Esophagus squamous epithelium (tissue), 5 donors: ENCODE results near the gene TMEM100. TPM values are rescaled to one million over a fixed set of nuclear protein-coding genes. Genes with fewer than 3 reads are reported as not detected.

Source experiments
- DNase-seq: peaks from one replicate; lab custom pipeline; 2025; lab: John Stamatoyannopoulos, UW
- H3K27ac ChIP-seq, 4 donors: fragments of 200-600 bp; sonication (generic); one replicate each; pipeline ENCODE4 v1.5.1; 2016 to 2019; ENCODE audit warnings: mild to moderate bottlenecking in 1 of 4
- H3K27me3 ChIP-seq, 4 donors: fragments of 200-600 bp; sonication (generic); 1 replicate in 3 of 4; 2 replicates in 1 of 4; pipeline versions ENCODE4 v1.5.1 to v1.6.0; 2017 to 2021; ENCODE audit warnings: antibody characterized with exemption in 1 of 4
- H3K36me3 ChIP-seq, 3 donors: fragments of 200-600 bp; sonication (generic); one replicate each; pipeline ENCODE4 v1.5.1; 2016 to 2019
- H3K4me1 ChIP-seq, 3 donors: fragments of 200-600 bp; sonication (generic); one replicate each; pipeline ENCODE4 v1.5.1; 2017 to 2019
- H3K4me3 ChIP-seq, 4 donors: fragments of 200-600 bp; sonication (generic); 1 replicate in 3 of 4; 2 replicates in 1 of 4; pipeline ENCODE4 v1.5.1; 2016 to 2019; ENCODE audit warnings: mild to moderate bottlenecking in 2 of 4, moderate library complexity in 1 of 4
- H3K9me3 ChIP-seq, 3 donors: fragments of 200-600 bp; sonication (generic); one replicate each; pipeline ENCODE4 v1.5.1; 2016 to 2019
- POLR2A ChIP-seq, 4 donors: fragments of 450-650 bp; IDR thresholded peaks; one replicate each; pipeline ENCODE4 v1.6.1; 2017; ENCODE audit warnings: antibody characterized with exemption in 4 of 4, mild to moderate bottlenecking in 4 of 4, moderate library complexity in 3 of 4
- WGBS, 2 donors: methylation state at CpG; one replicate each; pipeline ENCODE4 v1.1.5; 2018; 5-methylcytosine and 5-hydroxymethylcytosine counted together
- intact Hi-C: fragments of 100-400 bp; cut with DNase I; formaldehyde crosslinking; loops from one replicate; pipeline ENCODE4 v1.15.0; 2022
- total RNA-seq, 4 donors: library from RNA; depleted of rRNA; stranded (reverse); fragments of >200 nt; gene quantifications; one replicate each; pipeline ENCODE4 v1.1.0, GENCODE V29; 2016
- TF ChIP-seq, protein P1 (sequence below), 6 experiments: fragments of 450-650 bp in 4 of 6; fragments of 200-600 bp in 2 of 6; sonication (generic) in 2 of 6; IDR thresholded peaks; one replicate each; pipeline ENCODE4 v1.5.1; 2016 to 2019; ENCODE audit warnings: antibody characterized with exemption in 6 of 6, mild to moderate bottlenecking in 4 of 6, moderate library complexity in 4 of 6
- donor health status: DM: yes; HTN: yes; CAD: no.

The TMEM100 gene
- total RNA-seq, 4 donors from 2014 or later = 1.1 to 7.8 (median 3.1) TPM; not detected in 1

DNA sequence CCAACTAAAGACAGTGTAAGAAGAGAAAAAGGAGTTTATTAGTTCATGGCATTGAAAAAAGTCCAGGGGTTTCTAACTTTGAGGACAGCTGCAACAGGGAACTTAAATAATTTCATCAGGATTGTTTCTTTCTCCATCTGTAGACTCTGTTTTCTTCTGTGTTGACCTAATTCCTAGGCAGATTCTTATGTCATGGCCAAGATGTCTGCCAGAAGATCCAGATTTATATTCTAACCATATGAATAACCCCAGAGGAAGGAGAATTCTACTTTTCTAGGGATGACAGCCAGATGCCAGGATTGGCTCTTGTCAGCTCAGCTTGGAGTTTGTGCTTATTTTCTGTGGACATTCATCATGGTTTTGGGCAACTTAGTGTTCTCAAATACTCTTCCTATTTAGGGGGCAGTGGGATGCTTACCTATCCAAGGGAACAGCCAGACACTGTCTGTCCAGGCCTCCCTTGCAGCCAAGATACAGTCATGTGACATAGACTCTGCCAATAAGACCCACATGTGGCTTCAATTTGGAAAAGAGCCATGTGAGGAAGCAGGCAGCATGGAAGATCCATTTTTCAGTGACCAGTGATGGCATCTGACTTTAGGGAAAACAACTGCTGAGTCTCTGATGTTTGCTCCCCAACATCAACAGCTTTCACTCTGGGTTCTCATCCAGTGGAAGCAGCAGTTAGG, 46.4 kb upstream of the TMEM100 start:
- intact Hi-C loops = no loop called here
- TF ChIP-seq POLR2A (IDR thresholded peaks at IDR 0.05) = no peak
- TF ChIP-seq, protein P1, sequence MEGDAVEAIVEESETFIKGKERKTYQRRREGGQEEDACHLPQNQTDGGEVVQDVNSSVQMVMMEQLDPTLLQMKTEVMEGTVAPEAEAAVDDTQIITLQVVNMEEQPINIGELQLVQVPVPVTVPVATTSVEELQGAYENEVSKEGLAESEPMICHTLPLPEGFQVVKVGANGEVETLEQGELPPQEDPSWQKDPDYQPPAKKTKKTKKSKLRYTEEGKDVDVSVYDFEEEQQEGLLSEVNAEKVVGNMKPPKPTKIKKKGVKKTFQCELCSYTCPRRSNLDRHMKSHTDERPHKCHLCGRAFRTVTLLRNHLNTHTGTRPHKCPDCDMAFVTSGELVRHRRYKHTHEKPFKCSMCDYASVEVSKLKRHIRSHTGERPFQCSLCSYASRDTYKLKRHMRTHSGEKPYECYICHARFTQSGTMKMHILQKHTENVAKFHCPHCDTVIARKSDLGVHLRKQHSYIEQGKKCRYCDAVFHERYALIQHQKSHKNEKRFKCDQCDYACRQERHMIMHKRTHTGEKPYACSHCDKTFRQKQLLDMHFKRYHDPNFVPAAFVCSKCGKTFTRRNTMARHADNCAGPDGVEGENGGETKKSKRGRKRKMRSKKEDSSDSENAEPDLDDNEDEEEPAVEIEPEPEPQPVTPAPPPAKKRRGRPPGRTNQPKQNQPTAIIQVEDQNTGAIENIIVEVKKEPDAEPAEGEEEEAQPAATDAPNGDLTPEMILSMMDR (IDR thresholded peaks at IDR 0.05) = no peak
- Histone ChIP-seq H3K36me3 (peaks cover 0 to 54% (median 4%) of the 10 kb centered on the region in 3 donors), H3K4me1 (peaks cover 0 to 17% (median 11%) of the 10 kb centered on the region in 3 donors), H3K27ac (peak overlapping the region in 3 of 4 donors; percentile 24 to 76 (median 63)), H3K27me3 (no peaks in the 10 kb centered on the region), H3K4me3 (no peak overlapping the region), H3K9me3 (no peaks in the 10 kb centered on the region)
- DNase-seq = no peak

DNA sequence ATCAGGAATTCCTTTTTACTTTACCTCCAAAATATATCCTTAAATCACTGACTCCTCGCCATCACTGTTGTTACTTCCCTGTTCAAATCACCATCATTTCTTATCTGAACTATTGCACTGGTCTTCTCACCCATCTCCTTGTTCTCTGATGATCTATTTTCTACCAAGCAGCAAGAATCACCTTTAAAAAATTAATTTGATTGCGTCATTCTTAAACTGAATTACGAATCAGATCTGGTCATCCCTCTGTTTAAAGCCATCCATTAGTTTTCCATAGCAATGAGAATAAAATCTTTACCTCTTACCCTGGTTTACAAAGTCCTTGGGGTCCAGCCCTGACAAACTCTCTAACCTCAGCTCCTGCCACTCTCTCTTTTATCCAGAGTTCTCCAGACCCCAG, 42.8 kb upstream of the TMEM100 start:
- H3K27me3 ChIP-seq = no peaks in the 10 kb centered on the region
- TF ChIP-seq, protein P1 (IDR thresholded peaks at IDR 0.05) = no peak
- TF ChIP-seq POLR2A (IDR thresholded peaks at IDR 0.05) = no peak
- WGBS, 2 donors = 92 to 93% methylated on average over 3 of the region's 3 CpGs
- H3K4me3 ChIP-seq = no peak overlapping the region
- H3K4me1 ChIP-seq = peaks cover 0 to 18% (median 11%) of the 10 kb centered on the region in 3 donors
- peaks cover 0 to 21% (median 0%) of the 10 kb centered on the region in 3 donors for H3K36me3 ChIP-seq
- no peak for DNase-seq
- intact Hi-C loops = no loop called here
- no peak overlapping the region for H3K27ac ChIP-seq
- no peaks in the 10 kb centered on the region for H3K9me3 ChIP-seq

DNA sequence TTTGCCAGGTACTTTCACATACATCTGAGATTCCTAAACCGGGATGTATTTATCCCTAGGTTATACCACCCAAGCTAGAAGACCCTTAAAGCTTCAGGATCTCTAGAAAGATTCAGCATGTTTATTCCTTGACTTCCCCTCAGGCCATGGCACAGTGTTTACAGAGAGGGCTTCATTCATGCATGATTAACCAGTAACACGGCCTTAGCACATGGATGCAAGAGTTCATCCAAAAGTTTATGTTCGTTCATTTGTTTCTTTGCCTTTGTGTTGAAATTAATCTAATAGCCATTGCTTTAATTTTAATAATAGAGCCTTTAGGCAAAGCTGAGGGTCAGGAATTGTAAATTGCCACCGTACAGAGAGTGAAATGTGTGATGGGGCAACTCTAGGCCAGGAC, 41.9 kb upstream of the TMEM100 start:
- no peak overlapping the region for H3K4me3 ChIP-seq
- H3K9me3 ChIP-seq = no peaks in the 10 kb centered on the region
- peaks cover 0 to 11% (median 5%) of the 10 kb centered on the region in 3 donors for H3K4me1 ChIP-seq
- no peak for DNase-seq
- H3K27ac ChIP-seq = peak overlapping the region in 2 of 4 donors; percentile 19 to 43
- no peak for TF ChIP-seq POLR2A (IDR thresholded peaks at IDR 0.05)
- TF ChIP-seq, protein P1 (IDR thresholded peaks at IDR 0.05) = no peak
- peaks cover 0 to 19% (median 0%) of the 10 kb centered on the region in 3 donors for H3K36me3 ChIP-seq
- intact Hi-C loops = no loop called here
- no peaks in the 10 kb centered on the region for H3K27me3 ChIP-seq
- WGBS, 2 donors = 67 to 85% methylated on average over 4 of the region's 4 CpGs

DNA sequence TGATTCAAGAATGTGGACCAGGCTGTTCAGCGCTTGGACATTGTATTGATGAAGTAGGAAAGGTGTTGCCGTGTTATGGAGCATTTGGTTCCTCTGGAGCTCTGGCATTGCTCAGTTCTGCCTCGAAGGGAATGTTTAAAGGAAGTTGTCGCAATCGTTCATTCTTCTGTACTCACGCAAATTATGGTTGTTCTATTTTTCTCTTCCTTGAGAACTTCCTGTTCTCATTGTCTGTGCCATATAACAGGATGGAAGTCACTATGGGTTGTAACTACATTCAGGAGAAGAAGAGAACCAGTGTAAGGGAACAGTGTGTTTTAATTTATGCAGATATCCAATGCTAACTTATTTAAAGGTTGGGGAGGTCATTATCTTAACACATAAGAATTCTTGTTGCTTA, 41.2 kb upstream of the TMEM100 start:
- TF ChIP-seq, protein P1 (IDR thresholded peaks at IDR 0.05) = no peak
- TF ChIP-seq POLR2A (IDR thresholded peaks at IDR 0.05) = no peak
- WGBS, 2 donors = 60 to 65% methylated on average over 6 of the region's 6 CpGs
- Histone ChIP-seq H3K27me3 (no peaks in the 10 kb centered on the region), H3K9me3 (no peaks in the 10 kb centered on the region), H3K27ac (peak overlapping the region in 2 of 4 donors; percentile 19 to 43), H3K4me3 (no peak overlapping the region), H3K4me1 (peaks cover 0 to 10% (median 0%) of the 10 kb centered on the region in 3 donors), H3K36me3 (peaks cover 0 to 12% (median 0%) of the 10 kb centered on the region in 3 donors)
- no peak for DNase-seq
- intact Hi-C loops = no loop called here

DNA sequence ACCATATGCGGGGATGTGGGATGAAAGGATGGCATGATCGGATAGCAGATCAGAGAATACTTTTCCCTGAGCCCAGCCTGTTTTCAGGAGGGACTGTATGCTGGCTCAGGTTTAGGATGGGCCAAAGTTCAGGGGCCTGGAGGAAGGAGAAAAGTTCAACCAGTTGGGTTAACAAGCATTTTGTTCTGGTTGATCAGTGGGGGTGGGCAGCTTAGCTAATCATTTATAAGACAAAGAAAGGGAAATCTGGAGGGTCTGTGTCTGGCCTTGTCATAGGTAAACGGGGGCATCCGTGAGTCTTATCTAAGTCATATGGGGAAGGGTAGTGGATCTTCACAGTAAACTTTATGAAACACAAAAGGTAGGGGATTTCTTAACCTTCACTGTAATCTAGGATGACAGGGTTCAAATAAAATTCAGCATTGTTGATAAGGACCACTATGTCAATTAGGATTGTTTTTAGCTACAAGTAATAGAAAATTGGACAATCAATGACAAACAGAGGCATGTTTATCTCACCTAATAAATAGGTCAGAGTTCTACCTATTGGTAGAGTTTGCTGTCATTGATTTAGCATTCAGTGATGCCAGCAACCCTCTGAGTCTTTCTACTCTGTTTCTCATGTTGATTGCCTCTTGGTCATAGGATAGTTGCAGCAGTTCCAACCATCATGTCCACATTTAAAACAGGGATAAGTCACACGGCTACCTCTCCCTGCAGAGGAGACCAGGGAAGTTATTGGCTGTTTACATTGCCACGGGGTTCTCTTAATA, 39.6 kb upstream of the TMEM100 start:
- Histone ChIP-seq H3K27ac (no peak overlapping the region), H3K27me3 (no peaks in the 10 kb centered on the region), H3K9me3 (no peaks in the 10 kb centered on the region), H3K4me1 (peaks cover 0 to 10% (median 0%) of the 10 kb centered on the region in 3 donors), H3K36me3 (no peaks in the 10 kb centered on the region), H3K4me3 (no peak overlapping the region)
- intact Hi-C loops = no loop called here
- TF ChIP-seq, protein P1 (IDR thresholded peaks at IDR 0.05) = no peak
- no peak for TF ChIP-seq POLR2A (IDR thresholded peaks at IDR 0.05)
- WGBS, 2 donors = 90 to 92% methylated on average over 6 of the region's 6 CpGs
- DNase-seq = no peak
